Endothelial cell (in vitro differentiated cells): ENCODE data around the gene UTP14C. TPM values are rescaled to one million over a fixed set of nuclear protein-coding genes. Genes with fewer than 3 reads are reported as not detected.
A peak's percentile ranks its signal among the peaks of the same experiment; 100 is the strongest.

Experiments used
- DNase-seq: peaks from one replicate; pipeline ENCODE4 v3.0.0; 2021; ENCODE audit warnings: low spot score
- H3K27ac Mint-ChIP-seq: one replicate; pipeline ENCODE4 v1.8.0; 2021; ENCODE audit warnings: mixed read lengths, inconsistent platforms; ENCODE audit not compliant: unreplicated experiment
- H3K27me3 Mint-ChIP-seq: one replicate; pipeline ENCODE4 v1.8.0; 2021; ENCODE audit warnings: mild to moderate bottlenecking, moderate library complexity, mixed read lengths, inconsistent platforms; ENCODE audit not compliant: unreplicated experiment
- H3K36me3 Mint-ChIP-seq: one replicate; pipeline ENCODE4 v1.8.0; 2021; ENCODE audit warnings: mild to moderate bottlenecking, low read depth, mixed read lengths, inconsistent platforms; ENCODE audit not compliant: unreplicated experiment
- H3K4me1 Mint-ChIP-seq: one replicate; pipeline ENCODE4 v1.8.0; 2021; ENCODE audit warnings: mild to moderate bottlenecking, mixed read lengths, inconsistent platforms; ENCODE audit not compliant: unreplicated experiment
- H3K4me3 Mint-ChIP-seq: one replicate; pipeline ENCODE4 v1.8.0; 2021; ENCODE audit warnings: mild to moderate bottlenecking, mixed read lengths, inconsistent platforms; ENCODE audit not compliant: unreplicated experiment
- H3K9me3 Mint-ChIP-seq: one replicate; pipeline ENCODE4 v1.8.0; 2021; ENCODE audit warnings: mixed read lengths, inconsistent platforms; ENCODE audit not compliant: unreplicated experiment
- long read RNA-seq: library from polyadenylated mRNA; unstranded; transcript quantifications from one replicate; pipeline ENCODE4 v2.0.0, GENCODE V29; 2020; ENCODE audit not compliant: unreplicated experiment
- total RNA-seq: library from RNA; stranded (reverse); fragmentation: NEBNext Ultra II Directional; extraction: Animal tissue kit (Norgen Biotek cat#: 25700); gene quantifications from one replicate; pipeline ENCODE4 v1.2.1, GENCODE V29; 2021; ENCODE audit not compliant: unreplicated experiment
- TF ChIP-seq, protein P1 (sequence below): fragments of 200-600 bp; sonication (generic); IDR thresholded peaks from one replicate; pipeline ENCODE4 v1.5.0; 2021; ENCODE audit warnings: antibody characterized with exemption; ENCODE audit not compliant: unreplicated experiment

The UTP14C gene, protein sequence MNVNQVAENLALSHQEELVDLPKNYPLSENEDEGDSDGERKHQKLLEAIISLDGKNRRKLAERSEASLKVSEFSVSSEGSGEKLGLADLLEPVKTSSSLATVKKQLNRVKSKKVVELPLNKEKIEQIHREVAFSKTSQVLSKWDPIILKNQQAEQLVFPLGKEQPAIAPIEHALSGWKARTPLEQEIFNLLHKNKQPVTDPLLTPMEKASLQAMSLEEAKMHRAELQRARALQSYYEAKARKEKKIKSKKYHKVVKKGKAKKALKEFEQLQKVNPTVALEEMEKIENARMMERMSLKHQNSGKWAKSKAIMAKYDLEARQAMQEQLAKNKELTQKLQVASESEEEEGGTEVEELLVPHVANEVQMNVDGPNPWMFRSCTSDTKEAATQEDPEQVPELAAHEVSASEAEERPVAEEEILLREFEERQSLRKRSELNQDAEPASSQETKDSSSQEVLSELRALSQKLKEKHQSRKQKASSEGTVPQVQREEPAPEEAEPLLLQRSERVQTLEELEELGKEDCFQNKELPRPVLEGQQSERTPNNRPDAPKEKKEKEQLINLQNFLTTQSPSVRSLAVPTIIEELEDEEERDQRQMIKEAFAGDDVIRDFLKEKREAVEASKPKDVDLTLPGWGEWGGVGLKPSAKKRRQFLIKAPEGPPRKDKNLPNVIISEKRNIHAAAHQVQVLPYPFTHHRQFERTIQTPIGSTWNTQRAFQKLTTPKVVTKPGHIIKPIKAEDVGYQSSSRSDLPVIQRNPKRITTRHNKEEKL
- total RNA-seq, result 16.8 TPM
- long read RNA-seq, partial matches to known transcripts, result 0 of 2 reads
- long read RNA-seq, other reads (novel, unspliced or antisense), result 2 of 2 reads

DNA sequence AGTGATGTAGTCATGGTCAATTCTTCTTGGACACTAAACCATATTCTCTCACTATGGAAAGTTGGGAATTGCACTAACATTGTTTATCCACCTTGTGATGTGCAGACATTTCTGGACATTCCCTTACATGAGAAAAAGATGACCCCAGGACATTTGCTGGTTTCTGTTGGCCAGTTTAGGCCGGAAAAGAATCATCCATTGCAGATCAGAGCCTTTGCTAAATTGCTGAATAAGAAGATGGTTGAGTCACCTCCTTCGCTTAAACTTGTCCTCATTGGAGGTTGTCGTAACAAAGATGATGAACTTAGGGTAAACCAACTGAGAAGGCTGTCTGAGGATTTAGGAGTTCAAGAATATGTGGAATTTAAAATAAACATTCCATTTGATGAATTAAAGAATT, at the start of gene UTP14C:
Gene UTP14C (plus strand): TSS at position 211 of the 400 bp plus-strand sequence. CDS start 4,114 bp downstream, outside the sequence.
- TF ChIP-seq, protein P1, sequence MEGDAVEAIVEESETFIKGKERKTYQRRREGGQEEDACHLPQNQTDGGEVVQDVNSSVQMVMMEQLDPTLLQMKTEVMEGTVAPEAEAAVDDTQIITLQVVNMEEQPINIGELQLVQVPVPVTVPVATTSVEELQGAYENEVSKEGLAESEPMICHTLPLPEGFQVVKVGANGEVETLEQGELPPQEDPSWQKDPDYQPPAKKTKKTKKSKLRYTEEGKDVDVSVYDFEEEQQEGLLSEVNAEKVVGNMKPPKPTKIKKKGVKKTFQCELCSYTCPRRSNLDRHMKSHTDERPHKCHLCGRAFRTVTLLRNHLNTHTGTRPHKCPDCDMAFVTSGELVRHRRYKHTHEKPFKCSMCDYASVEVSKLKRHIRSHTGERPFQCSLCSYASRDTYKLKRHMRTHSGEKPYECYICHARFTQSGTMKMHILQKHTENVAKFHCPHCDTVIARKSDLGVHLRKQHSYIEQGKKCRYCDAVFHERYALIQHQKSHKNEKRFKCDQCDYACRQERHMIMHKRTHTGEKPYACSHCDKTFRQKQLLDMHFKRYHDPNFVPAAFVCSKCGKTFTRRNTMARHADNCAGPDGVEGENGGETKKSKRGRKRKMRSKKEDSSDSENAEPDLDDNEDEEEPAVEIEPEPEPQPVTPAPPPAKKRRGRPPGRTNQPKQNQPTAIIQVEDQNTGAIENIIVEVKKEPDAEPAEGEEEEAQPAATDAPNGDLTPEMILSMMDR, result no peak
- peaks cover 11% of the 10 kb centered on the region for H3K27me3 Mint-ChIP-seq
- H3K9me3 Mint-ChIP-seq, result no peaks in the 10 kb centered on the region
- H3K36me3 Mint-ChIP-seq, result peaks cover 51% of the 10 kb centered on the region
- peaks cover 13% of the 10 kb centered on the region for H3K4me1 Mint-ChIP-seq
- DNase-seq, result no peak
- no peak within 1 kb of the TSS for H3K27ac Mint-ChIP-seq
- H3K4me3 Mint-ChIP-seq, result peak within 1 kb of the TSS; percentile 44

DNA sequence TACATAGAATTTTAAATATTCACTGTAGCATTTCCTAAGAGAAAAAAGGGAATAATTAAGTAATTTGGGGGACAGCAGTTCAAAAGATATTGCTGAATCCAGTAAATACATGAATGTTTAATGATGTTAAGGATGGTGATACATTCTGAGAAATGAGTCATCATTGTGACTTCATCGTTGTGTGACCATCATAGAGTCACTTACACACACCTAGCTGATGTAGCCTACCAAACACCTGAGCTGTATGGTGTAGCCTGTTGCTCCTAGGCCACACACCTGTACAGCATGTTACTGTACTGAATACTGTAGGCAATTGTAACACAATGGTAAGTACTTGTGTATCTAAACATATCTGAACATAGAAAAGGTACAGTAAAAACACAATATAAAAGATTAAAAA, 48.1 kb upstream of the UTP14C start:
- DNase-seq, result no peak
- Mint-ChIP-seq H3K9me3 (no peaks in the 10 kb centered on the region), H3K36me3 (no peaks in the 10 kb centered on the region), H3K4me1 (peaks cover 11% of the 10 kb centered on the region), H3K4me3 (no peak overlapping the region), H3K27me3 (peaks cover 3% of the 10 kb centered on the region), H3K27ac (no peak overlapping the region)
- TF ChIP-seq, protein P1, result no peak

DNA sequence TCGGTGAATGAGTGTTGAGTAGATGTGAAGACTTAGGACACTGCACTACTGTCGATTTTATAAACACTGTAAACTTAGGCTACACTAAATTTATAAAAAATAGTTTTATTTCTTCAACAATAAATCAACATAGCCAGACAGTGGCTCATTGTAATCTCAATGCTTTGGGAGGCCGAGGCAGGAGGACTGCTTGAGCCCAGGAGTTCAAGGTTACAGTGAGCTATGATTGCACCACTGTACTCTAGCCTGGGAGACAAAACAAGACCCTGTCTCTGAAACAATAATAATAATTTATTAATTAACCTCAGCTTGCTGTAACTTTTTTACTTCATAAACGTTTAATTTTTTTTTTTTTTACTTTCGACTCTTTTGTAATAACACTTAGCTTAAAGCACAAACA, 47.6 kb upstream of the UTP14C start:
- H3K27me3 Mint-ChIP-seq, result peaks cover 3% of the 10 kb centered on the region
- H3K27ac Mint-ChIP-seq, result no peak overlapping the region
- no peaks in the 10 kb centered on the region for H3K9me3 Mint-ChIP-seq
- no peaks in the 10 kb centered on the region for H3K36me3 Mint-ChIP-seq
- H3K4me1 Mint-ChIP-seq, result peaks cover 6% of the 10 kb centered on the region
- TF ChIP-seq, protein P1, result no peak
- no peak overlapping the region for H3K4me3 Mint-ChIP-seq
- DNase-seq, result no peak

DNA sequence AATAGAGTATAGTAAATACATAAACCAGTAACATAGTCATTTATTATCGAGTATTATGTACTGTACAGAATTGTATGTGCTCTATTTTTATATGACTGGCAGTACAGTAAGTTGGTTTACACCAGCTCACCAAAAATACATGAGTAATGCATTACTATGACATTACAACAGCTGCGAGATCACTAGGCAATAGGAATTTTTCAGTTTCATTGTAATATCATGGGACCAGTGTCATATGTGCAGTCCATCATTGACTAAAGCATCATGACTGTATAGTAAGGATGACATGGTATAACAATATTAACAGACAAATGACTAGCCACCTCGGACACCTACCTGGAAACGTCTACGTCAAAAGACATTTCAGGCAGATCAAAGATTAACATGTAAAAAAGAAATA, 46.9 kb upstream of the UTP14C start:
- Mint-ChIP-seq H3K27me3 (no peaks in the 10 kb centered on the region), H3K4me1 (no peaks in the 10 kb centered on the region), H3K36me3 (no peaks in the 10 kb centered on the region), H3K27ac (no peak overlapping the region), H3K9me3 (no peaks in the 10 kb centered on the region), H3K4me3 (no peak overlapping the region)
- TF ChIP-seq, protein P1, result no peak
- DNase-seq, result no peak
